Type B pancreatic cell (in vitro differentiated cells): ENCODE measurements around the gene MYCBP. TPM values are rescaled to one million over a fixed set of nuclear protein-coding genes. Genes with fewer than 3 reads are reported as not detected.

Experiments
- DNase-seq: peaks from one replicate; pipeline ENCODE4 v3.0.0; 2021; ENCODE audit warnings: mixed read lengths; ENCODE audit not compliant: unreplicated experiment; ENCODE audit errors: extremely low spot score
- H3K27ac Mint-ChIP-seq: 2 replicates; pipeline ENCODE4 v1.8.0; 2021; ENCODE audit warnings: mild to moderate bottlenecking, mixed read lengths
- H3K27me3 Mint-ChIP-seq: 2 replicates; pipeline ENCODE4 v1.8.0; 2021; ENCODE audit warnings: mixed read lengths
- H3K36me3 Mint-ChIP-seq: 2 replicates; pipeline ENCODE4 v1.8.0; 2021; ENCODE audit warnings: mixed read lengths
- H3K4me1 Mint-ChIP-seq: one replicate; pipeline ENCODE4 v1.8.0; 2021; ENCODE audit warnings: mixed read lengths; ENCODE audit not compliant: unreplicated experiment
- H3K4me3 Mint-ChIP-seq: 2 replicates; pipeline ENCODE4 v1.8.0; 2021; ENCODE audit warnings: mild to moderate bottlenecking, mixed read lengths
- H3K9me3 Mint-ChIP-seq: 2 replicates; pipeline ENCODE4 v1.8.0; 2021; ENCODE audit warnings: mixed read lengths
- CTCF ChIP-seq: fragments of 200-600 bp; sonication (generic); conservative IDR thresholded peaks from 2 replicates; pipeline ENCODE4 v1.5.0; 2021; ENCODE audit warnings: antibody characterized with exemption, mild to moderate bottlenecking
- total RNA-seq: library from RNA; stranded (reverse); gene quantifications from 2 replicates; pipeline ENCODE4 v1.2.1, GENCODE V29; 2021; ENCODE audit warnings: low replicate concordance

MYCBP gene
- total RNA-seq, 1 donor from 2014 or later: 20.0 TPM

GRCh38 chr1:38834937-38835827 is 38.0 kb downstream of the MYCBP start:
- Mint-ChIP-seq H3K4me1 (no peaks in the 10 kb centered on the region), H3K36me3 (no peaks in the 10 kb centered on the region), H3K9me3 (no peaks in the 10 kb centered on the region), H3K27me3 (peaks cover 21% of the 10 kb centered on the region), H3K4me3 (no peak overlapping the region), H3K27ac (no peak overlapping the region)
- DNase-seq: no peak
- TF ChIP-seq CTCF: peak; percentile 95

DNA sequence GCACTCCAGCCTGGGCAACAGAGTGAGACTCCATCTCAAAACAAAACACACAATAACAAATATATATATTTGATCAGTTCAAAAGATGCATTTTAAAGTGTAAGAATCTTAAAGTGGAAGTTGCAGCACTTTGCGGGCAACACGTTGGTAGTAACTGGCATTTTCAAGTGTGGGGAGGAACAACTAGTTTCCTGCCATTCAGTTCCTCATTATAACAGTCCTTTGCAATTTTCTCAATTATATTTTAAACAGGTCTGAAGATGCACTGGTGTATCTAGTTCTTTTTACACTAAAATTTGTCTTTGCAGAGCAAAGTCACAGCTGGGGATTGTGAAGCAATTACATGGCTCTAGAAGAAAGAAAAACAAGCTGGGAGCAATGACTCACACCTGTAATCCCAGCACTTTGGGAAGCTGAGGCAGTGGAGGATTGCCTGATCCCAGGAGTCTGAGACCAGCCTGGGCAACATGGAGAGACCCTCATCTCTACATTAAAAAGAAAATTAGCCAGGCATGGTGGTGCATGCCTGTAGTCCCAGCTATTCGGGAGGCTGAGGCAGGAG is 38.8 kb downstream of the MYCBP start:
- TF ChIP-seq CTCF: no peak

GRCh38 chr1:38833146-38833545 is 40.0 kb downstream of the MYCBP start:
- TF ChIP-seq CTCF: no peak
- Mint-ChIP-seq H3K27me3 (peaks cover 31% of the 10 kb centered on the region), H3K4me3 (no peak overlapping the region), H3K27ac (peak overlapping the region; percentile 49), H3K36me3 (no peaks in the 10 kb centered on the region), H3K9me3 (no peaks in the 10 kb centered on the region), H3K4me1 (no peaks in the 10 kb centered on the region)
- DNase-seq: no peak

More for the DNA sequence above, 38.8 kb downstream of the MYCBP start:
- no peaks in the 10 kb centered on the region for H3K9me3 Mint-ChIP-seq
- no peak for DNase-seq
- no peaks in the 10 kb centered on the region for H3K4me1 Mint-ChIP-seq
- no peaks in the 10 kb centered on the region for H3K36me3 Mint-ChIP-seq
- peaks cover 27% of the 10 kb centered on the region for H3K27me3 Mint-ChIP-seq
- H3K4me3 Mint-ChIP-seq: no peak overlapping the region
- no peak overlapping the region for H3K27ac Mint-ChIP-seq

GRCh38 chr1:38832370-38832734 is 40.8 kb downstream of the MYCBP start:
- Mint-ChIP-seq H3K27me3 (peaks cover 31% of the 10 kb centered on the region), H3K4me1 (no peaks in the 10 kb centered on the region), H3K9me3 (no peaks in the 10 kb centered on the region)

DNA sequence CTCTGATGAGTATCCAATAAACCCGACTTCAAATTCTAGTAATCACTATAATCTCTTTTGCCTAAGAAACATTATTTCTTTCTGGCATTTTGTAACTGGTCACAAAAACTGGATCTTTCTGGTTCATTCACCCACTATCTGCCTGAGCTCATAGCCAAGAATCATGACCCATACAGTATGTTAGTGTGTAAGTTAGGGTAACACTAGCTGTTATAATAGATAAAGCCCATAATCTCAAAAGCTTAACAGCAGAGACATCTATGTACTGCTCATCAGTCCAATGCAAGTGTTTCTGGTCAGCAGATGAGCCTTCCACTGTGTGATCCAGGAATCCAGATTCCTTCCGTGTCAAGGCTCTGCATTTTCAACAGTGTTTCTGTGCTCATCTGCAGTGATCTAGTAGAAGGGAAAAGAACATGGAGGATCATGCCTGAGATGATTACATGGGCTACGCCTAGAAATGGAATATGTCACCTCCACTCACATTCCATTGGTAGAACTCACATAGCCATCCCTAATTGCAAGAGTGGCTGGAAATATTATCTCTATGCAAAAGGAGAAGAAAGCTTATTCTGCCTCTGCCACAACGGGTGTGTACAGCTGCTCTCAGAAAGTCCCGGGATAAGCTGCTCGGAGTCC is 41.3 kb downstream of the MYCBP start:
- Mint-ChIP-seq H3K9me3 (no peaks in the 10 kb centered on the region), H3K4me1 (no peaks in the 10 kb centered on the region), H3K4me3 (no peak overlapping the region), H3K27ac (no peak overlapping the region), H3K36me3 (no peaks in the 10 kb centered on the region), H3K27me3 (peaks cover 36% of the 10 kb centered on the region)
- DNase-seq: no peak
- no peak for TF ChIP-seq CTCF

More at GRCh38 chr1:38832370-38832734, 40.8 kb downstream of the MYCBP start:
- H3K27ac Mint-ChIP-seq: no peak overlapping the region
- no peak overlapping the region for H3K4me3 Mint-ChIP-seq
- no peak for DNase-seq
- H3K36me3 Mint-ChIP-seq: no peaks in the 10 kb centered on the region
- TF ChIP-seq CTCF: no peak
